Stimulated activated CD4-positive, alpha-beta T cell treated with anti-CD3 and anti-CD28 coated beads, TNF-alpha, amount 100 ng/mL, for 48 hours (primary cell): ENCODE data around the gene WDR44.
"Not testable (repeated sequence)": the region's sequence is repeated elsewhere in the genome, so short reads cannot be mapped to it uniquely, and the experiment has no call there.

Experiments used
- DNase-seq, 3 donors: peaks; one replicate each; pipeline ENCODE4 v3.0.0-alpha.2; 2020; ENCODE audit warnings: low read depth in 3 of 3

The WDR44 gene, protein sequence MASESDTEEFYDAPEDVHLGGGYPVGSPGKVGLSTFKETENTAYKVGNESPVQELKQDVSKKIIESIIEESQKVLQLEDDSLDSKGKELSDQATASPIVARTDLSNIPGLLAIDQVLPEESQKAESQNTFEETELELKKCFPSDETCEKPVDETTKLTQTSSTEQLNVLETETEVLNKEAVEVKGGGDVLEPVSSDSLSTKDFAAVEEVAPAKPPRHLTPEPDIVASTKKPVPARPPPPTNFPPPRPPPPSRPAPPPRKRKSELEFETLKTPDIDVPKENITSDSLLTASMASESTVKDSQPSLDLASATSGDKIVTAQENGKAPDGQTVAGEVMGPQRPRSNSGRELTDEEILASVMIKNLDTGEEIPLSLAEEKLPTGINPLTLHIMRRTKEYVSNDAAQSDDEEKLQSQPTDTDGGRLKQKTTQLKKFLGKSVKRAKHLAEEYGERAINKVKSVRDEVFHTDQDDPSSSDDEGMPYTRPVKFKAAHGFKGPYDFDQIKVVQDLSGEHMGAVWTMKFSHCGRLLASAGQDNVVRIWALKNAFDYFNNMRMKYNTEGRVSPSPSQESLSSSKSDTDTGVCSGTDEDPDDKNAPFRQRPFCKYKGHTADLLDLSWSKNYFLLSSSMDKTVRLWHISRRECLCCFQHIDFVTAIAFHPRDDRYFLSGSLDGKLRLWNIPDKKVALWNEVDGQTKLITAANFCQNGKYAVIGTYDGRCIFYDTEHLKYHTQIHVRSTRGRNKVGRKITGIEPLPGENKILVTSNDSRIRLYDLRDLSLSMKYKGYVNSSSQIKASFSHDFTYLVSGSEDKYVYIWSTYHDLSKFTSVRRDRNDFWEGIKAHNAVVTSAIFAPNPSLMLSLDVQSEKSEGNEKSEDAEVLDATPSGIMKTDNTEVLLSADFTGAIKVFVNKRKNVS

GRCh38 chrX:118345464-118346257, at the start of gene WDR44:
Gene WDR44 (plus strand): TSS chrX:118346106. CDS start chrX:118346504, 398 bp downstream.
- peak; percentile 85 to 89 (median 86) for DNase-seq

- not testable (repeated sequence) for DNase-seq
Measured at GRCh38 chrX:118305827-118306226, 40.1 kb upstream of the WDR44 start.

DNA sequence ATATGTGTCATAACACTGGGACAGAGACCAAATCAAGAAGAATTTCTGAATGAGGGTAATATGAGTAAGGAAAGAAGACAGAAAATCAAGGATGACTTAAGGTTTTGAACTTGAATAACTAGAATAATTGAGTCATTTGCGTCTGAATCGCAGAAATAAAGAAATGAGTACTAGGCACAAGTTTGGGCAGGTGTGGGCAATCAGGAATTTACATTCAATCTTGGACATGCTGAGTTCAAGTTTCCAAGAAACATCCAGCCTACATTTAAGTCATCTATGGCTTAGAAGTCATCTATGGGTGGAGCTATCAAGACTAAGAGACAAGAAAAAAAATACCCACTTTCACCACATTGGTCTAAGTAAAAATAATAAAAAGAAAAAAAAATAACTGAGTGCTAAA, 30.4 kb upstream of the WDR44 start:
- DNase-seq, result no peak

GRCh38 chrX:118324588-118324987, 21.3 kb upstream of the WDR44 start:
- no peak for DNase-seq

- no peak for DNase-seq
Measured at GRCh38 chrX:118325453-118325852, 20.5 kb upstream of the WDR44 start.

DNA sequence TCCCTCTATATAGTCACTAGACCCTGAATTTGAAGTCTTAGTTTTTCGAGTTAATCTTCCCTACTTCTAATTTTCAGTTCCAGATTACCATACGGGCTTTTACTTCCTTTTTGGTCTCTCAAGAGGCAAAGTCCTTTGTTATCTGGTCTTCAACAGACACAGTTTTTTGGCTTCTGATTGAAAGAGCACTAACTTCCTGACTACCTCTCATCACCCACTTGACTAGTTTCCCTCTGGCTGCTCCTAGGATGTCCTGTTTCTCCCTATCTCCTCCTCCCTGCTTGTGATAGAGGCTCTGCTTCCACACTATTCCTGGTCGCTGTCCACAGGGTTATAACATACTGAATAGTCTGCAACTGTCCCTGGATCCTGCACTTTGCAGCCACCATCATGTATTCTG, 16.7 kb upstream of the WDR44 start:
- no peak for DNase-seq

DNA sequence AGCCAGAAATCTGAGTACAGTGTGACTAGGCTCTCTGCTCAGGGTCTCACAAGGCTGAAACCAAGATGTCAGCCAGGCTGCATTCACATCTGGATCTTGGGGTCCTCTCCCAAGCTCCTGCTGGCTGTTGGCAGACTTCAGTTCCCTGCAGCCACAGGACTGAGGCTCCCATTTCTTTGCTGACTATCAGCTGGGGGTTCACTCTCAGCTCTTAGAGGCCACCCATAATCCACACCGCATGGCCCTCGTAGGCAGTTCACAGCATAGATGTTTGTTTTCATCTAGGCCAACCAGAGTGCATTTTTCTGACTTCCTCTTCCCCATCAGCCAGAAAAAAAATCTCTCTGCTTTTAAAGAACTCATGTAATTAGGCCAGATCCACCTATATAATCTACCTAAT, 8.2 kb upstream of the WDR44 start:
- no peak for DNase-seq

- DNase-seq, result no peak
Measured at GRCh38 chrX:118338930-118339329, 7.0 kb upstream of the WDR44 start.

DNA sequence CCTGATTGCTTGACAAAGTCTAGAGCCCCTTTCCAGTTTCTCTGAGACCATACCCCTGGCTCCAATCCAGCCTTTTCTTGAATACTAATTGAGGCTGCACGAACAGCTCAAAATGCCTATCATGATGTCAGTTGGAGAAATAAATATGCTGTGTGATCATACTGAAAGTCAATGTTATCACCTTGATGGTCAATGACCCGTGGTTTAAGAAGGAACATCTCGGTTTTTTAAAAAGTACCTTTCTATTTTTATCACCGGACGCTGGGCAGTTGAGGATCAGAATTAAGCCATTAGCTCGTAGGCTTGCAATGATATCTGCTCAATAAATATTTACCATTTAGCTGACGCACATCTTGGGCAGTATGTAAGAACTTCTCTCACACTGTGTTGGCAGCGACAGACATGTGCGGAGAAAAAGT, 852 bp upstream of the WDR44 start:
- no peak for DNase-seq

- DNase-seq, result peak in 1 of 3 donors; percentile 38
Measured at GRCh38 chrX:118346258-118347094, 570 bp downstream of the WDR44 start.

DNA sequence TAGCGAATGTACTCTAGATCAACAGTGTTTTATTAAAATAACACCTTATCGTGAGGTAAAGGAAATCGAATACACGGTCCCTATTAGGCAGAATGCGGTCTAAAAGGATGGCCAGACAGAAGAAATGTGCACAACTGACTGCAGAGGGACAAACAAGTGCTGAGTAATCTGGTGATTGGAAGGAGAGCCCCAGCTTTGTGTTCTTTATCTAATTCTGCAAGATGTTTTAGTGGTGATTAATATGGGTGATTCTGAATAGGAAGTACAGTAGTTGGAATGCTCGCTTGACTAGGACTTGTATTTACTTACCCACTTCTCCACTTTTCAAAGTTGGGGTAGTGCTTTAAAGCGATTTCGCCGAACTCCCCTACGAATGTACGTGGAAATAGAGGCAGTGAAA, 1.2 kb downstream of the WDR44 start:
- no peak for DNase-seq

- no peak for DNase-seq
Measured at GRCh38 chrX:118347736-118348135, 1.8 kb downstream of the WDR44 start.

DNA sequence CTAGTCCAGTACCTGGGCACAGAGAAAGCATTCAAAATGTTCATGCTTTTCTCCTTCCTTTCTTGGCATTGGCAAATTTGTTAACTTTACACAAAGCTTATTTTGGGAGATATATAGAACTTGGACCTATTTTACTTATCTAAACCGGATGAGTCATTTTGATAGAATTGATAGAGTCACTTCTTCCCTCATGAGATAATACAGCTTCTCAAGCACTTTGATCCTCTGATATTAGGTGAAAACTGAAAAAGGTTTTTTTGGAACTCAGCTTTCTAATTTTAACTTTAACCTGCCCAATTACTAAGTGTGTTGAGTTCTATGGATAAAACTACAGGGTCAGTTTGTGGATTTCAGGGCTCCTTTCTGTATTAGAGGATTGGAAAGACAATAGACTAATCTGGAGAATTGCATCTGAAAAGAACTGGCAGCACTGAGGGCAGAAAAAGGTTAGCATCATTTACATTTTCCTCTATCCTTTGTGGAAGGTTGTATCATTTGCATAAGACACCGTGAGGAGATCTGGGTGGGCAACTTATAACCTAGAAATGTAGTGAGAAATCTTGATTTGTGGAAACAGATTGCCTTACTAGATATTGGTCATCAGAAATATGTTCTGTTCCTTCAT, 2.4 kb downstream of the WDR44 start:
- DNase-seq, result no peak

DNA sequence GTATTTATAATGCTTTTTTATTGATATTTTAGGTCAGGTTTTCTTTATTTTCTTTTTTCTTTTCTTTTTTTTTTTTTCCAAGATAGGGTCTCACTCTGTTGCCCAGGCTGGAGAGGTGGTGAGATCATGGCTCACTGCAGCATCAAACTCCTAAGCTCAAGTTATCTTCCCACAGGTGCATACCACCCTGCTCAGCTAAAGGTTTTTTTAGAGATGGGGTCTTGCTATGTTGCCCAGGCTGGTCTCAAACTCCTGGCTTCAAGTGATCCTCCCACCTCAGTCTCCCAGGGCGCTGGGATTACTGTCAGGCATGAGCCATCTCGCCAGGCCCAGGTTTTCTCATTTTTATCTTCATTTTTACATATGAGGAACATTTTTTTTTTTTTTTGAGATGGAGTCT, 3.3 kb downstream of the WDR44 start:
- DNase-seq, result no peak

DNA sequence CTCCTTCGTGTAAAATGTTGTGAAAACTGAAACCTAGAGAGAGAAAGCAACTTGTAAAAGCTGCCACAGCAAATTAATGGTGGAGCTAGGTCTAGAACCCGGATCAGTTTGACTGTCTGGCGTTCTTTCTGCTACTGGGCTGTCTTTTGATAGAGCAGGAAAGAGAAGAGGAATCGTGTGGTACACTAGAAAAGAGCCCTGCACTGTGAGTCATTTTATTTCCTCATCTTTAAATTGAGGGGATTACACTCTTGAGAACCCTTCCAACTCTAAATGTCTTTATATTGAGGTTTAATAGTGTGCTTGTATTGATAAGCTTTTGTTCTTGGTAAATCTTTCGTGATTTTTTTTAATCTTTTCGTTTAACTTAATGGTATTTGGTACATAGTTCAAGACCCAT, 4.3 kb downstream of the WDR44 start:
- no peak for DNase-seq

DNA sequence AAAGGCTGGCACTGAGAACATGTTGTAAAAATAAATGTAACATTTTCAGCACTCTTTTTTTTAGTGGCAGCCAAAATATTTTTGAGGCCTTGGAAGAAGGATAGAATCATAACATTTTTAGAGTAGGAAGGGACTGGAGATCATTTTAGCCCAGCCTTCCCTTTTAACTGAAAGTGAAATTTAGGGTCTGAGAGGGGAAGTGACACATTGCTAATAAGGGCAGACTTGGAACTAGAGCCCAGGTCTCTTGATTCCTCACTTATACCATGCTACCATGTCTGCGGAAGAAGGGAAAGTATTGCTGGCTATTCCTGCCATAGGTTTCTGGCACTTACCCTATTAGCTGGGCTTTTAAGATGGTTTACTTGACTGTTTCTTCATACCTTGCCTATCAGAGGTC, 4.8 kb downstream of the WDR44 start:
- DNase-seq, result no peak

- no peak for DNase-seq
Measured at GRCh38 chrX:118352566-118352965, 6.7 kb downstream of the WDR44 start.

DNA sequence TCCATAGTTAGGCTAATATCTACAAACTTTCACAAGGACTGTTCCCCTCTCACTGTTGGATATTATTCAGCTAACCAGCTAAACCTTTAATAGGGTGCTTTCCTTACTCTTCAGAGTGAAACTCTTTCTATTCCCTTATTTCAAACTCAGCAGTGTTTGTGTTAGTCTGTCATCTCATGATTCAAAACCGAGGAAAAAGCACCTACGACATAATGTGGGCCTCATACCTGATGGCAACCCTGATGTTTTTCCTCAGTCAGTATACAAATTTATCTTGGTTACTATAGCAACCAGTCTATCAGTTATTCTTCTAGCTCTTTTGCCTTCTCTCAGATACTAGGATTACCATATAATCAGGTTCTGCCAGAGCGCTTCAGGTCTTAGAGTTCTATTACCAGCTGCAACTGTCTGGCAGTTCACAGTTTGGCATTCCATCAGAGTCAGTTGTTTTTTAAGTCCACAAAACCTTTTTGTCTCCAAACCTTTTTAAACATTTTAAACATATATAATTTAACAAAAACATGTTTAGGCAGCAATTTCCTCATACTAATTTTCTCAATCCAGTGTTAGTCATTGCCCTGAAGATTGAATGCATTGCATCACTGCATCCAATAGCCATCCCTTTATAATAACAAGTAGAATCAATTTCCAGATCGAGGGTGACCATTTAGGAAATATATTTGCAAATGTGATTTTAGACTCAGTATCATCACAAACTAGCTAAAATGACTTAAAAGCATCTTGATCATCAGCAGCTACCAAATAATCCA, 7.4 kb downstream of the WDR44 start:
- DNase-seq, result no peak

DNA sequence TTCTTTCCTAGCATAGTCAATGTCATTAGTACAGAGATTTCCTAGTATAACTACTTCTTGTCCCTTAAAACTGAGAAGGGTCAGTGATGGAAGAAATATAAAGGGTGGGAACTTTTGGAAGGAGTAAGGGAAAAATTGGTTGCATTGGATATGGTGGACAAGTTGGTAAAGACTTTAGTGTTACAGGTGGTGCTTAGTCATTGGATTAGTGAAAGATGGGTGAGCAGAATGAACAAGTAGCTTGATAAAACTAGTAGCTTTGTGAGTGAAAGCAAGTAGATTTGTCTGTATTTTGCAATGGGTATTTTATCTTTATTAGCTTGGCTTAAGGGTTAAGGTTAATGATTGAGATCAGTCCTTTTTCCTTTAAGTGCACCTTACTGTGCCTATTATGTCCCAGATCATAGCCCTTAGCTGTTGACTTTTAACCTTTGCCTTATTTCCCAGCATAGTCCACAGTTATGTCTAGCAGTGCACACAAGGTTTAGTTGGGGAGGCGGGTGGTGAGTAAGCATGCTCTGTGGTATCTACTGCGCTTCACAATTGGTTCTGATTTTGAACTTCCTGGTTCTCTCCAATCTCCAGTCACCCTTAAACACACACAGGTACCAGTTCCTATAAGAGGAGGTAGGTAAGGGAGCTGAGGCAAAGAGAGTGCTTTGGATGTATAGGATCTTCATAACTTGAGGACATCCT, 9.5 kb downstream of the WDR44 start:
- no peak for DNase-seq
